Keratinocyte (primary cell): ENCODE measurements around the gene ATXN7. TPM values are rescaled to one million over a fixed set of nuclear protein-coding genes. Genes with fewer than 3 reads are reported as not detected.

Experiments used
- DNase-seq: peaks from one replicate; pipeline ENCODE4 v3.0.0-alpha.2; 2011; ENCODE audit warnings: low read depth, missing footprints, low spot score
- FAIRE-seq: peaks from 2 replicates; lab custom pipeline; 2011; peaks lifted over from hg19 to GRCh38; lab: Jason Lieb, UNC
- H2AFZ ChIP-seq: 2 replicates; pipeline ENCODE4 v1.6.0; 2012; ENCODE audit warnings: low read length, control low read depth, inconsistent platforms; ENCODE audit not compliant: control insufficient read depth
- H3K27ac ChIP-seq: 2 replicates; pipeline ENCODE4 v1.5.1; 2011; ENCODE audit warnings: low read length; ENCODE audit not compliant: control insufficient read depth, insufficient read depth
- H3K27me3 ChIP-seq: 3 replicates; pipeline ENCODE4 v1.6.0; 2011; ENCODE audit warnings: low read length; ENCODE audit not compliant: control insufficient read depth, insufficient read depth; ENCODE audit errors: extremely low read depth
- H3K36me3 ChIP-seq, 2 experiments: 2 replicates in 1 of 2; 3 replicates in 1 of 2; pipeline ENCODE4 v1.5.1; 2011; ENCODE audit warnings: low read length in 2 of 2, mild to moderate bottlenecking in 1 of 2; ENCODE audit not compliant: control insufficient read depth in 2 of 2, insufficient read depth in 2 of 2; ENCODE audit errors: extremely low read depth in 1 of 2
- H3K4me1 ChIP-seq: 3 replicates; pipeline ENCODE4 v1.5.1; 2011; ENCODE audit warnings: low read length; ENCODE audit not compliant: control insufficient read depth, insufficient read depth; ENCODE audit errors: extremely low read depth
- H3K4me2 ChIP-seq: 3 replicates; pipeline ENCODE4 v1.6.0; 2011; ENCODE audit warnings: low read depth, low read length; ENCODE audit not compliant: control insufficient read depth, insufficient read depth; ENCODE audit errors: extremely low read depth
- H3K4me3 ChIP-seq, 3 experiments: fragments of 200-600 bp in 1 of 3; sonication (generic) in 1 of 3; 2 replicates in 2 of 3; 3 replicates in 1 of 3; pipeline ENCODE4 v1.5.1; 2011 to 2016; ENCODE audit warnings: low read length in 3 of 3, mild to moderate bottlenecking in 3 of 3, control low read depth in 2 of 3, inconsistent platforms in 1 of 3, low read depth in 1 of 3, mixed read lengths in 1 of 3, mixed run types in 1 of 3, moderate library complexity in 1 of 3; ENCODE audit not compliant: control insufficient read depth in 2 of 3, insufficient read depth in 2 of 3; ENCODE audit errors: extremely low read depth in 1 of 3
- H3K79me2 ChIP-seq: 2 replicates; pipeline ENCODE4 v1.6.0; 2012; ENCODE audit warnings: low read length; ENCODE audit not compliant: control insufficient read depth, insufficient read depth
- H3K9ac ChIP-seq: 3 replicates; pipeline ENCODE4 v1.6.0; 2011; ENCODE audit warnings: low read length; ENCODE audit not compliant: control insufficient read depth, insufficient read depth; ENCODE audit errors: extremely low read depth
- H3K9me1 ChIP-seq: 3 replicates; pipeline ENCODE4 v1.6.0; 2011; ENCODE audit warnings: low read length; ENCODE audit not compliant: control insufficient read depth, insufficient read depth; ENCODE audit errors: extremely low read depth
- H3K9me3 ChIP-seq: 2 replicates; pipeline ENCODE4 v1.5.1; 2012; ENCODE audit warnings: low read depth, low read length; ENCODE audit not compliant: control insufficient read depth
- H4K20me1 ChIP-seq: 3 replicates; pipeline ENCODE4 v1.6.0; 2011; ENCODE audit warnings: low read length; ENCODE audit not compliant: control insufficient read depth, insufficient read depth; ENCODE audit errors: extremely low read depth
- EZH2 ChIP-seq: IDR thresholded peaks from one replicate; pipeline ENCODE4 v1.6.1; 2012; ENCODE audit warnings: inconsistent platforms, mild to moderate bottlenecking, low read length, moderate library complexity
- dilution Hi-C: fragments of 300-500 bp; cut with MboI; formaldehyde crosslinking; loops from one replicate; pipeline ENCODE4 v1.7.0; 2020; ENCODE audit warnings: low sequenced_read_pairs; ENCODE audit not compliant: extremely low pct_ligation_motif_present
- polyA plus RNA-seq, 5 experiments: library from polyadenylated mRNA; depleted of rRNA in 3 of 5; stranded (reverse) in 3 of 5; stranded (forward) in 1 of 5; unstranded in 1 of 5; fragments of >200 nt; gene quantifications; 1 replicate in 1 of 5; 2 replicates in 3 of 5; 3 replicates in 1 of 5; pipeline versions ENCODE4 v1.2.1 to v1.2.3, GENCODE V29; 2011 to 2012; ENCODE audit warnings: missing spikeins in 2 of 5, low read depth in 1 of 5, low replicate concordance in 1 of 5
- TF ChIP-seq, protein P1 (sequence below), 3 experiments: IDR thresholded peaks in 1 of 3; conservative IDR thresholded peaks in 1 of 3; optimal IDR thresholded peaks in 1 of 3; 2 replicates in 2 of 3; 3 replicates in 1 of 3; pipeline versions ENCODE3 to v1.5.1; 2011; ENCODE audit warnings: low read length in 3 of 3, mild to moderate bottlenecking in 3 of 3, moderate library complexity in 2 of 3, control low read depth in 1 of 3, inconsistent platforms in 1 of 3; ENCODE audit not compliant: insufficient read depth in 2 of 3; ENCODE audit errors: extremely low read depth in 1 of 3

The ATXN7 gene
- polyA plus RNA-seq, 1 donor (not counting 4 experiments of a cell fraction or from before 2014, with no cell fraction given): 8.8 TPM

GRCh38 chr3:64021922-64022321, 158.3 kb downstream of the ATXN7 start:
- no peak for DNase-seq
- peak overlapping the region; percentile 98 for H3K4me2 ChIP-seq
- H3K4me3 ChIP-seq: peak overlapping the region; percentile 96 to 98 (median 97)
- H3K79me2 ChIP-seq: peaks cover 31% of the 10 kb centered on the region
- FAIRE-seq: no peak
- no peak overlapping the region for H2AFZ ChIP-seq
- H3K27ac ChIP-seq: no peak overlapping the region
- H3K4me1 ChIP-seq: peaks cover 22% of the 10 kb centered on the region
- dilution Hi-C loops: no loop called here
- TF ChIP-seq, protein P1, sequence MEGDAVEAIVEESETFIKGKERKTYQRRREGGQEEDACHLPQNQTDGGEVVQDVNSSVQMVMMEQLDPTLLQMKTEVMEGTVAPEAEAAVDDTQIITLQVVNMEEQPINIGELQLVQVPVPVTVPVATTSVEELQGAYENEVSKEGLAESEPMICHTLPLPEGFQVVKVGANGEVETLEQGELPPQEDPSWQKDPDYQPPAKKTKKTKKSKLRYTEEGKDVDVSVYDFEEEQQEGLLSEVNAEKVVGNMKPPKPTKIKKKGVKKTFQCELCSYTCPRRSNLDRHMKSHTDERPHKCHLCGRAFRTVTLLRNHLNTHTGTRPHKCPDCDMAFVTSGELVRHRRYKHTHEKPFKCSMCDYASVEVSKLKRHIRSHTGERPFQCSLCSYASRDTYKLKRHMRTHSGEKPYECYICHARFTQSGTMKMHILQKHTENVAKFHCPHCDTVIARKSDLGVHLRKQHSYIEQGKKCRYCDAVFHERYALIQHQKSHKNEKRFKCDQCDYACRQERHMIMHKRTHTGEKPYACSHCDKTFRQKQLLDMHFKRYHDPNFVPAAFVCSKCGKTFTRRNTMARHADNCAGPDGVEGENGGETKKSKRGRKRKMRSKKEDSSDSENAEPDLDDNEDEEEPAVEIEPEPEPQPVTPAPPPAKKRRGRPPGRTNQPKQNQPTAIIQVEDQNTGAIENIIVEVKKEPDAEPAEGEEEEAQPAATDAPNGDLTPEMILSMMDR (optimal IDR thresholded peaks at IDR 0.05 in 1 of 3, IDR thresholded peaks at IDR 0.05 in 1 of 3, conservative IDR thresholded peaks at IDR 0.05 in 1 of 3; ENCODE audit: extremely low read depth in 1 of 3, insufficient read depth in 2 of 3, low read length in 3 of 3): no peak
- TF ChIP-seq EZH2: no peak
- peaks cover 12 to 13% of the 10 kb centered on the region in 2 experiments for H3K36me3 ChIP-seq
- H4K20me1 ChIP-seq: no peaks in the 10 kb centered on the region
- H3K9me3 ChIP-seq: no peaks in the 10 kb centered on the region
- peaks cover 2% of the 10 kb centered on the region for H3K9me1 ChIP-seq
- no peaks in the 10 kb centered on the region for H3K27me3 ChIP-seq
- H3K9ac ChIP-seq: peak overlapping the region; percentile 96

- no peaks in the 10 kb centered on the region for H4K20me1 ChIP-seq
- peak overlapping the region; percentile 96 for H3K9ac ChIP-seq
- dilution Hi-C loops: no loop called here
- no peak for FAIRE-seq
- peak overlapping the region; percentile 92 for H3K27ac ChIP-seq
- peaks cover 15% of the 10 kb centered on the region for H3K4me1 ChIP-seq
- H3K36me3 ChIP-seq: peaks cover 12 to 13% of the 10 kb centered on the region in 2 experiments
- no peak for DNase-seq
- peaks cover 2% of the 10 kb centered on the region for H3K9me1 ChIP-seq
- H3K27me3 ChIP-seq: no peaks in the 10 kb centered on the region
- TF ChIP-seq EZH2: no peak
- TF ChIP-seq, protein P1 (optimal IDR thresholded peaks at IDR 0.05 in 1 of 3, IDR thresholded peaks at IDR 0.05 in 1 of 3, conservative IDR thresholded peaks at IDR 0.05 in 1 of 3; ENCODE audit: extremely low read depth in 1 of 3, insufficient read depth in 2 of 3, low read length in 3 of 3): no peak
- H3K79me2 ChIP-seq: peaks cover 31% of the 10 kb centered on the region
- no peaks in the 10 kb centered on the region for H3K9me3 ChIP-seq
- H2AFZ ChIP-seq: peak overlapping the region; percentile 99
- H3K4me3 ChIP-seq: peak overlapping the region; percentile 96 to 98 (median 97)
- peak overlapping the region; percentile 98 for H3K4me2 ChIP-seq
Observed at GRCh38 chr3:64022451-64023186, 159.0 kb downstream of the ATXN7 start.
